Fibroblast of skin of abdomen (primary cell): ENCODE measurements around the gene SEMA3G.

Source experiments
- DNase-seq: peaks from one replicate; pipeline ENCODE4 v3.0.0-alpha.2; 2013

SEMA3G gene

GRCh38 chr3:52438579-52439425 is 6.1 kb downstream of the SEMA3G start:
- DNase-seq: no peak

DNA sequence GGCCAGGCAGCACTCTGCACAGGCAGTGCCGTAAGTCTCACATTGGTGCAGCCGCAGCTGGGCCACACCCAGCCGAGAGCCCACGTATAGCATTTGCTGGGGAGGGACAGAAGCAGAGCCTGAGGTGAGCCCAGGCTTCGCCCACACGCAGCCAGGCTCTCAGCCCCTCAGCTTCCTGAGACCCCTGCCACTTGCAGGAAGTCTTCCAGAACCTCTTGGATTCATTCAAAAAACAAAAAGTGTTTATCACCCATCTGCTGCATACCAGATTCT is 6.9 kb downstream of the SEMA3G start:
- no peak for DNase-seq

DNA sequence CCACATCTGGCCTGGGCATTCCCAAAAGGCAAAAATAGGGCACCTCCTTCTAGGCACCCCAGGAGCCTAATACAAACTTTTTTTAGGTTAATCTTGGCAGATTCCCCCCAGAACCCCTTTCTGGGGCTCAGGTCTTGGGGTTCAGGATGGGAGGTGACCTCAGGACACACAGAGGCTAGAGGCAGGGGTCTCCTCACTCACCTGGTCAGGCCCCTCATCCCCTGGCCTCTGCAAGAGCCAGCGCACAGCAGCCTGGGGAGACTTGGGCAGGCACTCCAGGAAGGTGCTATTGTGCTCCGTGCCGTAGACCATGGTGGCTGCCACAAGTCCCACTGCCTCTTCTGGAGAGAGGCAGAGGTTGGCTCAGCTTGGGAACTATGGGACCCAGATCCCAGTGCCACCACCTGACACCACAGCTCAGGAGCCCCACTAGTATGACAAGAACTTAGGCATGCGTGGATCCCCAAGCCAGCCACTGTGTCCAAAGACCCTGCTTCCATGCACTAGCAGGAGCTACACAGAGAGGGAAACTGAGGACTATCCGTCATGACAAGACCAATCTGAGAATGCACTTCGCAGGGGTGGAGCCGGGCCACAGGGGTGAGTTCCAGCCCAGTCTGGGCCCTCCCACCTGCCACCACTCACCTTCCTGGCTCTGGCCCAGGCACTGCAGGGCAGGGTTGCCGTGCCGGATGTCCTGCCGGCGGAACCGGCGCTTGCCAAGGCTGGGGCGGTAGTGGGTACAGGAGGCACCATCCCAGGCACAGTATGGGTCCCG is 7.4 kb downstream of the SEMA3G start:
- no peak for DNase-seq

- DNase-seq: peak; percentile 38
Measured at GRCh38 chr3:52436500-52437149, 8.3 kb downstream of the SEMA3G start.

- DNase-seq: no peak
Measured at GRCh38 chr3:52435246-52436101, 9.4 kb downstream of the SEMA3G start.

DNA sequence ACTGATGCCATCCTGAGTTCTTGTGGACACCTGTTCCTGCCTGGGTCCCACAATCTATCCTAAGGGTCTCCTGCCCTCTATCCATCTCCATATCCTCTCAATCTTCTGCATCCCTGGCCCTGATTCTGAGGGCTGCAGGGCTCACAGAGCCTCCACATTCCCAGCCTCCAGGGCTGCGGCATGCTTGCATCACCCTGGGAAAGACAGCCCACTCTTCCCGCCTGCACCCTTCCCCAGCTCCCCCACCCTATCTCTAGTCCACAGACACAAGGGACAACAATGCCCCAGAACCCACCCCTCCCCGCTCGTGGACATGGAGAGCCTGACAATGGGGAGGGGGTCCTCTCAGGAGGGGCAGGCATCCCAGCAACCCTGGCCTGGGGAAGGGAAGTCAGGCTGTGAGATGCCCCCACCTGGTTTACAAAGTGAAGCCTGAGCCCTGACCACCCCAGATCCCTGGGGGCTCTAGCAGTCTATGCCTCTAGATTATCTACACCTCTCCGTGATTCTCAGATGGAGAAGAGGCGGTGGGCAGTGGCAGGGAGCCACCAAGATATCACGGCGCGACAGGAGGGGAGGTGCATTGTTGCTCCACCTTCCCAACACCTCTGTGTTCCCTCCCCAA is 10.3 kb downstream of the SEMA3G start:
- no peak for DNase-seq

DNA sequence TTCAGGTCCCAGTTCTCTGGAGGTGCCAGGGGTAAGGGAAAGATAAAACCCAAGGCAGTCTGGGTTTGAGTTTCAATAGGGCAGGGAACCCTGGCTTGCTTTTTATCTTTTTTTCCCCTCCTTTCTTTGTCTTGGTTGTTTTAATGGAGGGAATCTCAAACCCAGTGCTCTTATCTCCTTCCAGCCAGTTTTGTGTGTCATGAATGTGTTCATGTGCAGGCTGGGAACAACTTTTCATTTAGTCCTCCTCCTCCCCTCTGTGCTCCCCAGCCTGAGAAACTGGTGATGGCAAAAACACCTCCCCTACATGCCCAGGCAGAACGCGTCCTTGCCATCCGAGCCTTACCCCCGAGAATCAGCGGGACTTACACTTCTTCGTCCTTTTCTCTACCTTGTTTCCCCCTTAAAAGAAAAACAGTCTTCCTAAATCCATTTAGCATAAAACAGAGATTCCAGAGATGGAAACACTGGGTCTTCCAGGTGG is 10.9 kb downstream of the SEMA3G start:
- DNase-seq: no peak

DNA sequence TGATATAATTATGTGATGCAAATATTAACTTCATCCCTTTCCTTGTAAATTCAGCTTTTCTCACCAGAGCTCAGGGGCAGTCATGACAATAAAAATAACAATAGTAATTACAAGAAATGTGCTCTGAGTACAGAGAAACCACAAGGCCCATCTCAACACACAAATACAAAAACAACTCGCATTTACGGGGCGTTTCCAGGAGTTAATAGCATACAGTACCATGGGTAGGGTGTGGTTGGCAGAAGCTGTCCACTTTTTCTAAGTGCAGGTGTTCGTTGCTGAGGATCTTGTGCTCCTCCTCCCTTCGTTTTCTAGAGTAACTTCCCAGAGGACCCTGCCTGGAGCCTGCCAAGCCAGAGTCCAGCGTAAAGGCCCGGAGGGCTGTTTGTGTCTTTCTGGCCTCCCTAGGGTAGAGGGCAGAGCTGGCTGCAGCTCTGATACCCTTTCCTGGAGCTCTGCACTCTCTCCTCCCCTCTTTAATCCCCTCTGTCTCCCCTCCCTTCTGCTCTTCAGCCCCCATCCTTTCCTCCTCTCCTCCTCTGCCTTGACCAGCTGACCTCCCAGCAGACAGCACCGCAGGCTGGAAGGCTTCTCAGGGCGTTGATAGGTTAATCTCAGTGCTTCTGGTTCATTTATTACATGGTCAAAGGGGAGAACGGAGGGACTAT is 11.4 kb downstream of the SEMA3G start:
- DNase-seq: no peak

- DNase-seq: no peak
Measured at GRCh38 chr3:52432691-52433141, 12.2 kb downstream of the SEMA3G start.

DNA sequence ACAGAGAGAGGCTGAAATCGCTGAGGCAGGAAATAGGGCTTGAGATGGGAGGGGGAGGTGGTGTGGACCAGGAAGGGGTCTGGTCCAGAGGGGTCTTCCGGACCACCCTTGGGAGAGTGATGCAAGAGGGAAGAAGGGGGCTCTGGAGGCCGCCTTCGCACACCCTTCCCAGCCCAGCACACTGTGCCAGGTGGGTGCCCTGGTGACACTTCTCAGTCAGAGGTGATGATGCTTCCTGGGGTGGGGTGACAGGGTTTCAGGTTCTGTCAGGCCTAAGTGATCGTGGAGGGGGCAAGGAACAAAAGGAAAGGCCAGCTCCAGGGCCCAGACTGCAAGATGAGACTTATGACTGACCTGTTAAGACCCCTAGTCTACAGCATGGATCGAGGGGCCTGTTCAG is 12.7 kb downstream of the SEMA3G start:
- DNase-seq: no peak

- no peak for DNase-seq
Measured at GRCh38 chr3:52431459-52432223, 13.3 kb downstream of the SEMA3G start.

DNA sequence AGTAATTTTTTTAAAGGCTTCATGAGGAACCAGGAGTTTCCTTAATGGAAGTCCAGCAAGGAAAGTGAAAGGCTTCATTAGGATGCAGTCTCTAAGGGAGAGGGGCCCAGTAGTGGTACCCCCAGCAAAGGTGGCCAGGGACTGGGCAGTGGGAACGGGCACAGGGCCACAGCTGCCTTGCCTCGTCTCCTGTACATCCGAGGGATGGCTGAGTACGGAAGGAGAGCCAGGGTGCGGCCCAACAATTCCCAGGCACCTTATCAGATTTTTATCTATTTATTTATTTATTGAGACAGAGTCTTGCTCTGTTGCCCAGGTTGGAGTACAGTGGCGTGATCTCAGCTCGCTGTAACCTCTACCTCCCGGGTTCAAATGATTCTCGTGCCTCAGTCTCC is 14.5 kb downstream of the SEMA3G start:
- no peak for DNase-seq

DNA sequence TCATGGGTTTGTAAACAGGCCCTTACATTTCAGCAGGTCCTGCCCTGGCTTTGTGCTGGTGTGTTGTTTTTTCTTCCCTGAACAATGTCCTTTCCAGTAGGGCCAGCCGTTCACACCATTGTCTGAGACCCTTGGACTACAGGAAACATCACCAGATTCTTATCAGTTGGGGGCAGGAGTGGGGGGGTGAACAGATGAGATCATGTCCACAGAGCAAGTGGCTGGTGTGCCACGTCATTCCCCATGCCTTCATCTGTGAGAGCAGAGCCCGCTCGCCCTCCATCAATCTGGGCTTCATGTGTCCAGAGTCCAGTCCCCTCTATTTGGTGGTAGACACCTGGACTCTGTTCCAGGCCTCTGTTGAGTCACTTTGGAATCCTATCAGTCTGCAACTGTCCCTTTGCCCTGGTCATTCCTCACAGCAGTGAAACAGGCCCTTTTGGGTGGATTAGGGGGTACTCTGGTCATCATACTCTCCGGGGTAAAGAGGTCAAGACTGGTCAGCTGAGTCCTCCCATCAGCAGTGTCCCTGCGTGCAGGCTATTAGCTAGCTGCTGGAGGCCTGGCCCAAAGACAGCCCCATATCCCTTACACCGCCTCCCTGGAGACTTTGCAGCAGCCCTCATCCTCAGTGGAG is 15.0 kb downstream of the SEMA3G start:
- peak; percentile 14 for DNase-seq

- DNase-seq: no peak
Measured at GRCh38 chr3:52429031-52429430, 15.9 kb downstream of the SEMA3G start.

- peak; percentile 76 for DNase-seq
Measured at GRCh38 chr3:52428151-52429005, 16.5 kb downstream of the SEMA3G start.

- no peak for DNase-seq
Measured at GRCh38 chr3:52423173-52423572, 21.7 kb downstream of the SEMA3G start.

GRCh38 chr3:52422669-52423068 is 22.2 kb downstream of the SEMA3G start:
- no peak for DNase-seq

DNA sequence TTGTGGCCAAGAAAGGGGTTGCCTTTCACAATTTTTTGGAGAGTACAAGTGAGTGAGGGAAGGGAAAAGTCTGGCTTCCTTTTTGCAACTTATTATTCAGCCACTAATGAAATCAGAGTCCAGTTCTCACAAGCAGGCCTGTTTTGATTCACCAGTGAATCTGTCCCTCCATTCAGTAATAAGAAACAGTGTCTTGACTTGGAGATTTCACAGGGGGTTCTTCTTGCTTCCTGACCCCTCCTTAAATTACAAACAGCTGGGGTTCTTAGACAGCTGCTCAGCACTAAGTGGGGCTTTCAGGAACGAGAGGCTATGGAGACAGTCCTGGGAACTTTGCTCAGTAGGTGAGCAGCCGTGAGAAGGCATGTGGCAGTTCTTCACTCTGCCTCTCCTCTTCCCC is 24.5 kb downstream of the SEMA3G start:
- no peak for DNase-seq

GRCh38 chr3:52415800-52416199 is 29.1 kb downstream of the SEMA3G start:
- DNase-seq: no peak
